Hippocampal formation (tissue), 2 donors: Measurements from ENCODE around the gene CD24.

ENCODE experiments used
- DNase-seq, 2 donors: peaks; one replicate each; lab custom pipeline; 2025; lab: John Stamatoyannopoulos, UW

CD24 gene

GRCh38 chr6:106967936-106968555 is 6.5 kb downstream of the CD24 start:
- DNase-seq = no peak

GRCh38 chr6:106966671-106967640 is 7.6 kb downstream of the CD24 start:
- DNase-seq = no peak

GRCh38 chr6:106966229-106966628 is 8.3 kb downstream of the CD24 start:
- DNase-seq = no peak

DNA sequence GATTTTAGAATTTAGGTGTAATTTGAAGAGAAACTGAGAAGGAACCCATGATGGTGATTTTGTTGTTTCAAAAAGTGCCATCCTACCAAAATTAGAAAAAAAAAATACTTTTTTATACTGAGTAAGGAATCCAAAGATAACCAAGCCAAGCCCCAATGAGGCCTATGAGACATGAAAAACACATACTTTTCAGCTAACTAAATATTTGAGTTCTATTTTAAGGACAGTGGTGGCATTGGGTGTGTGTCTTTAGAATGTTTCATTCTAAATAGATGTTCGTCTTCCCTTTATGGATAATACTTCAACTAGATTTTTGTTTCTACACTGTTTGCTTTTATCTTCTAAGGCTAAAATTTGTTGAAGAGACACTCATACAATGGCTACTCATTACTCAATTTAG is 9.6 kb downstream of the CD24 start:
- no peak for DNase-seq

DNA sequence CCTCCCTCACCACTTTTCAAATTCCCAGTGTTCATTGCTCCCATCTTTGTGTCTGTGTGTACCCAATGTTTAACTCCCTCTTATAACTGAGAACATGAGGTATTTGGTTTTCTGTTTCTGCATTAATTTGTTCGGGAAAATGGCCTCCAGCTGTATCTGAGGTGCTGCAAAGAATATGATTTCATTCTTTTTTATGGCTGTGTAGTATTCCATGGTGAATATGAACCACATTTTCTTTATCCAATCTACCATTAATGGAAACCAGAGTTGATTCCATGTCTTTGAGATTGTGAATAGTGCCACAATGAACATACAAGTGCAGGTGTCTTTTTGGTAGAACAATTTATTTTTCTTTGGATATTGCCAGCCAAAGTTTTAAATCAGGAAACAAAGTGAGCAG is 10.4 kb downstream of the CD24 start:
- no peak for DNase-seq

- no peak for DNase-seq
These were observed 11.0 kb downstream of the CD24 start for GRCh38 chr6:106963544-106963943.

- no peak for DNase-seq
These were observed 12.7 kb downstream of the CD24 start for GRCh38 chr6:106961801-106962200.

GRCh38 chr6:106961136-106961535 is 13.4 kb downstream of the CD24 start:
- no peak for DNase-seq

GRCh38 chr6:106959985-106960384 is 14.5 kb downstream of the CD24 start:
- no peak for DNase-seq

GRCh38 chr6:106939848-106940247 is 34.7 kb downstream of the CD24 start:
- DNase-seq = no peak

DNA sequence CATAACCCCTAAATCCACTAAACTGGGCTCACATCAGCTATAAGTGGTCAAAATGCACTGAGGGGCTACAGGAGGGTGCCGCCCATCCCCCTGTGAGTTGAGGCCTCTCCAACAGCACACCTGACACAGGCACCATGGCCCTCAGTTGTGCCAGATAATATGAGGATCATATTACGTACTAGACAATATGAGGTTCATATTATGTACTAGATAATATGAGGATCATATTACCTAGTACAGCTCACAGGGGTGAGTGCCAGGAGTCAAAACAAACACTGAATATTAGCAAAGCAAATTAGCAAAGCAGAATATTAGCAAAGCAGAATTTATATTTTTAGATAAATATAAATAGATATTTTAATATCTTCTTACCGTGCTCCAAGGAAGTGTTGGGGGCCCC is 35.3 kb downstream of the CD24 start:
- DNase-seq = no peak

DNA sequence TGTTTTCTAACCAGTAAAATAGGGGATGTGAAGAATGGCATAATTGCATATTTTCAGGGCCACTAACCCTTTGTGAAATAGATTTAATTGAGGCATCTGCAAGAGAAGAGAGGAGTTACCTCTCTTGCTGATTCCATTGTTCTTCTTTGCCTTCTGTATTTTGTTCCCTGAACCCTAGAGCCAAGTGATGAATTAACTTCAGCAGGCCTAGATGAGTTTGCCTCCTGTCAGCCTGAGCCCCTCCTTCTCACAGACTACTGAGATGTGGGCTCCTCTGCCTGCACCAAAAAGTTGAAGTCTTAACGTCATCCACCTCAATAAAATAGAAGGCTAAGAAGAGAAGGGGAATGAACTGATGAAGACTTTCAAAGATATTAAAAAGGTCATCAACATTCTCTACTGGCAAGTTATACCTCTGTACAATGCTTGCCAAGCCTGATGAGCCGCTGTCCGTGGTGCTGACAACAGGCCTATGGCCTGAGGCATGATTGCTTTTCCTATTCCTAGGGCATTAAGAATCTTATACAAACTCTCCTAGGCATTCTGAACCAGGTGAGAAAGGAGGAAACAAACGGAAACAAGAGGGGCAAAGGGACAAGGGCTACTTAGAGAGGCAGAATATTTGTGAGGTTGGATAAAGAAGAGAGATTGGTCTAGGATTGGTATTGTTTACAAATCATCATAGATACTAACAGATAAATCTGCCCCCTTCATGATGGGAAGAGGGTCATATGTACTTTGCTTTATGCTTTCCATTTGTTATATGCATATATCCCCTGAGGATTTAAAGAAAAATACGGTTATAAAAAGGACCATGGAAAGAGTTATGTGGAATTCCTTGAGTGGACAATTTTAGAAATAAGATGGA is 46.8 kb downstream of the CD24 start:
- DNase-seq = no peak

GRCh38 chr6:106925948-106926347 is 48.6 kb downstream of the CD24 start:
- no peak for DNase-seq

- no peak for DNase-seq
These were observed 49.6 kb downstream of the CD24 start for GRCh38 chr6:106924694-106925523.

DNA sequence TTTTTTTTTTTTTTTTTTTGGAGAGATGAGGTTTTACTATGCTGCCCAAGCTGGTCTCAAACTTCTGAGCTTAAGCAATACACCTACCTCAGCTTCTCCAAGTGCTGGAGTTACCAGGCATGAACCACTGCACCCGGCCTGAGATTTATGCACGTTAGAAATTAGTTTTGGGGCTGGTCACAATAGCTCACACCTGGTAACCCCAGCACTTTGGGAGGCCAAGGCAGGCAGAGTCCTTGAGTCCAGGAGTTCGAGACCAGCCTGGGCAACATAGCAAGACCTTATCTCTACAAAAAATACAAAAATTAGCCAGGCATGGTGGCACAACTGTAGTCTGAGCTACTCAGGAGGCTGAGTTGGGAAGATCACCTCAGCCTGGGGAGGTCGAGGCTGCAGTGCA is 51.9 kb downstream of the CD24 start:
- no peak for DNase-seq
